AG09309 (cell line): ENCODE results near the gene HIF1A.

Experiments used
- DNase-seq: peaks from one replicate; pipeline ENCODE4 v3.0.0-alpha.2; 2010; ENCODE audit warnings: low read depth
- H3K4me3 ChIP-seq: 2 replicates; pipeline ENCODE4 v1.5.1; 2011; ENCODE audit warnings: mild to moderate bottlenecking, low read depth, low read length, moderate library complexity; ENCODE audit not compliant: control insufficient read depth
- TF ChIP-seq, protein P1 (sequence below): IDR thresholded peaks from 2 replicates; pipeline ENCODE4 v1.5.1; 2011; ENCODE audit warnings: mild to moderate bottlenecking, low read depth, low read length, inconsistent platforms; ENCODE audit not compliant: insufficient read depth, control insufficient read depth; ENCODE audit errors: missing control alignments

HIF1A gene

DNA sequence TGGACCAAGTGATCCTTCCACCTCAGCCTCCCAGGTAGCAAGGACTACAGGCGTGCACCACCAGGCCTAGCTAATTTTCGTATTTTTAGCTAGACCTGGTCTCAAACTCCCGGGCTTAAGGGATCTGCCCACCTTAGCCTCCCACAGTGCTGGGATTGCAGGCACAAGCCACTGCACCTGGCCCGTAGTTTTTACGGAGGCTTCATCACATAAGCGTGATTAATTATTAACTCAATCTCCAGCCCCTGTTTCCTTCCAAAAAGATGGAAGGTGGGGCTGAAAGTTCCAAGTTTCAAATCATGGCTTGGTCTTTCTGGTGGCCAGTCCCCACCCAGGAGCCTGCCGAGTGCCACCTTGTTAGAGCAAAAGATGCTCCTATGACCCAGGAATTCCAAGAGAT, 22.5 kb upstream of the HIF1A start:
- TF ChIP-seq, protein P1, sequence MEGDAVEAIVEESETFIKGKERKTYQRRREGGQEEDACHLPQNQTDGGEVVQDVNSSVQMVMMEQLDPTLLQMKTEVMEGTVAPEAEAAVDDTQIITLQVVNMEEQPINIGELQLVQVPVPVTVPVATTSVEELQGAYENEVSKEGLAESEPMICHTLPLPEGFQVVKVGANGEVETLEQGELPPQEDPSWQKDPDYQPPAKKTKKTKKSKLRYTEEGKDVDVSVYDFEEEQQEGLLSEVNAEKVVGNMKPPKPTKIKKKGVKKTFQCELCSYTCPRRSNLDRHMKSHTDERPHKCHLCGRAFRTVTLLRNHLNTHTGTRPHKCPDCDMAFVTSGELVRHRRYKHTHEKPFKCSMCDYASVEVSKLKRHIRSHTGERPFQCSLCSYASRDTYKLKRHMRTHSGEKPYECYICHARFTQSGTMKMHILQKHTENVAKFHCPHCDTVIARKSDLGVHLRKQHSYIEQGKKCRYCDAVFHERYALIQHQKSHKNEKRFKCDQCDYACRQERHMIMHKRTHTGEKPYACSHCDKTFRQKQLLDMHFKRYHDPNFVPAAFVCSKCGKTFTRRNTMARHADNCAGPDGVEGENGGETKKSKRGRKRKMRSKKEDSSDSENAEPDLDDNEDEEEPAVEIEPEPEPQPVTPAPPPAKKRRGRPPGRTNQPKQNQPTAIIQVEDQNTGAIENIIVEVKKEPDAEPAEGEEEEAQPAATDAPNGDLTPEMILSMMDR, result no peak
- H3K4me3 ChIP-seq, result no peak overlapping the region
- DNase-seq, result no peak

DNA sequence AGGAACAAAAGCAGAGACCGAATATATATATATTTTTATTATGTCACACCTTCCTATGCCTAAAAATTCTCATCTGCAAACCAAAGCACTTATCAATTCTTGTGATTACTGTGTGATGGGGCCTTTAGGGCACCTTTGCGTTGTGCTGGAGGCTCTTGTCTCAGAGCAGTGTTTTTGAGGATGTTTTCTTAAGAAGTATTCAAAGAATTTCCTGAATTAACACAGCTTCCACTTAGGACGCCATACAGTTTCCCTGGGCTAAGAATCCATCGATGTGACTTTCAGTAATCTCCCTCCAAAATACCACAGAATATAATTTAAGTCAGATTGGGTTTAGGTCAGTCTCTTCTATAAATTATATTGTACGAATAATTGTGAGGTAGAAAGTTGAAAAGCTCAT, 22.0 kb upstream of the HIF1A start:
- TF ChIP-seq, protein P1, result no peak
- no peak for DNase-seq
- H3K4me3 ChIP-seq, result no peak overlapping the region

DNA sequence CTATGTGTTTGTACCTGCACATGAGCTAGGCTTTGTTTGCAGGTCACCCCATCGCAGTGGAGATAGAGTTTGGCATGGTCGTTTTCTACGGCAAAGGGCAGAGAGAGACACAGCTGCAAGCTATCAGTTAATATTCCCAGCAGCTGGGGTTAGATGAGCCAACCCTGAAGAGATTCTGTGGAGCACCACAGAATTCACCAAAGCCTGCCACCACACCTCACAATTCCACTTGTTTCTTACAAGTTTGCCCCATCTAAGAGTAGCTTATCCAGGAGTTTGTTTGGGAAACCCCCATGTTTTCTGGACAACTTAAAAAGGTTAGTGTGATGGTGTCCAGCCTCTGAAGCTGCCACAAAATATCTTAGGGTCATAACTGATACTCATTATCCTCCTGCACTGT, 20.0 kb upstream of the HIF1A start:
- no peak overlapping the region for H3K4me3 ChIP-seq
- DNase-seq, result no peak
- TF ChIP-seq, protein P1, result no peak

DNA sequence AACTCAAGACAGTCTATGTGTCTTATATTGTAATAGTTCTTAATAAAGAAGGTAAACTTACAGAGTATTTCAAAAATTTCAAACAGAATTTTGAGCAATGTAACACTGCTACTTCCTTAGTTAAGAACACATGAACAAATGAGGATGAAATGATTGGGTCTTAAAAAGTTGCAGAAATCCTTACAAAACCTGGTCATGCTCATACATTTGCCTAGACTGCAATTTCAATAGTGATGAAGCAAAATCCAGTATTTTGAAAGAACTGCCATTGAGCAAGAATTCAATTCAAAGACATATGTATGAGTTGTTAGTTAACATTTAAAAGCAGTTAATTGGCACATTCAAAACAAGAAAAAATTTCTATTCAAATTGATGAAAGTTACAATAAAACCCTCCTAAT, 17.8 kb upstream of the HIF1A start:
- TF ChIP-seq, protein P1, result no peak
- no peak overlapping the region for H3K4me3 ChIP-seq
- no peak for DNase-seq

DNA sequence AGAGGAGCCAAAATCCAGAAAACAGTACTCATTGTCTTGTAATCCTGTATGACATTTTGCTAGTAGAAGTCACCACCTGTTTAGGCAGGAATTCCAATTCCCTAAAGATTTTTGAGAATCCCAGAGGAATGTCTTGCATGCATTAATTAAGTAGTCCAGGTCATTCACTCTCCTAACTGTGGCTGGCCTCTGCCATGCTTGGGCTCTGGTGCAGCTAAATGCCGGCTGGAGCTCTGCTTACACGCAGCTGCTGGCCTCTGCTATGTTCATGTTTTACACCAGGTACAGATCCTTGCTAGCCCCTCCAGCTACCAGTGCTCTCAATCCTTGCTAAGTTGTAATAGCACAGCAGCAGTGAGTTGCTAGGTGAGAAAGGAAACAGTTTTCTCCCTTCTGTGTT, 16.3 kb upstream of the HIF1A start:
- H3K4me3 ChIP-seq, result no peak overlapping the region
- DNase-seq, result no peak
- TF ChIP-seq, protein P1, result no peak

DNA sequence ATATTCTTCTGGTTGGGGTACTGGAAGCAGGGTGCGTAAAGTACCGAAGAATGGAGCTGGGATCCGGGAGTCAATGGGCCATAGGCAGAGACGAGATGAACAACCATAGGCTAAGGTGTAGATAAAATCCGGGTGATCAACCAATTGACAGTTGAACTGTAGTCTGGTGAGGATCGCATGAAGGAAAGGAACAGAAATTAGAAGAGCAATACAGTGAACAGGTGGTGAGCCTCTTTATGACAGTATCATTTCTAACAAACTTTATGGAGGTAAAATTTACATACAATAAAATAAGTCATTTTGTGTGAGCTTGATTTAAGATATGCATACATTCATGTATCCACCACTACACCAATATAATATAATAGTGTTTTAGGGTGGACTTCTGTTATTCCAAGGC, 13.9 kb upstream of the HIF1A start:
- no peak overlapping the region for H3K4me3 ChIP-seq
- no peak for DNase-seq

More for the DNA sequence above, 13.9 kb upstream of the HIF1A start:
- TF ChIP-seq, protein P1, result no peak
